SK-N-SH treated with all-trans-retinoic acid at 6 μM for 48 hours (cell line): ENCODE measurements around the gene CASTOR1.
A peak's percentile ranks its signal among the peaks of the same experiment; 100 is the strongest.

Experiments used
- ATAC-seq: fragments of 200-7000 bp; cut with Tn5 transposase; 3 replicates; pipeline ENCODE4 v1.9.1; 2020; ENCODE audit warnings: mild to moderate bottlenecking, moderate library complexity
- ARNTL ChIP-seq: fragments of 450-650 bp; formaldehyde crosslinking; IDR thresholded peaks from 2 replicates; pipeline ENCODE4 v1.5.0; 2020; ENCODE audit warnings: low read depth, mild to moderate bottlenecking, moderate library complexity, borderline replicate concordance
- CREB5 ChIP-seq: fragments of 250-450 bp; sonication (Bioruptor Pico); IDR thresholded peaks from 2 replicates; pipeline ENCODE4 v1.5.1; 2020; ENCODE audit warnings: low read depth, mild to moderate bottlenecking, moderate library complexity
- CSDC2 ChIP-seq: fragments of 250-450 bp; sonication (Bioruptor Pico); IDR thresholded peaks from 2 replicates; pipeline ENCODE4 v1.5.0; 2020; ENCODE audit warnings: mild to moderate bottlenecking, moderate library complexity
- CSRNP3 ChIP-seq: fragments of 250-450 bp; sonication (Bioruptor Pico); IDR thresholded peaks from 2 replicates; pipeline ENCODE4 v1.5.1; 2021; ENCODE audit warnings: mild to moderate bottlenecking, moderate library complexity
- ESRRG ChIP-seq: fragments of 250-450 bp; sonication (Bioruptor Pico); IDR thresholded peaks from 2 replicates; pipeline ENCODE4 v1.6.1; 2021; ENCODE audit warnings: mild to moderate bottlenecking
- GLIS3 ChIP-seq: fragments of 250-450 bp; sonication (Bioruptor Pico); IDR thresholded peaks from 2 replicates; pipeline ENCODE4 v1.5.0; 2020; ENCODE audit warnings: mild to moderate bottlenecking, moderate library complexity
- ISL1 ChIP-seq: fragments of 250-450 bp; sonication (Bioruptor Pico); IDR thresholded peaks from 2 replicates; pipeline ENCODE4 v2.1.2; 2022; ENCODE audit warnings: mild to moderate bottlenecking, moderate library complexity
- OSR1 ChIP-seq: fragments of 250-450 bp; sonication (Bioruptor Pico); IDR thresholded peaks from 2 replicates; pipeline ENCODE4 v1.8.0; 2022; ENCODE audit warnings: moderate library complexity, mild to moderate bottlenecking, inconsistent platforms
- POU6F1 ChIP-seq: fragments of 250-450 bp; sonication (Bioruptor Pico); IDR thresholded peaks from 2 replicates; pipeline ENCODE4 v1.8.0; 2021; ENCODE audit warnings: low read depth, mild to moderate bottlenecking, moderate library complexity, borderline replicate concordance
- PPARA ChIP-seq: fragments of 250-450 bp; sonication (Bioruptor Pico); IDR thresholded peaks from 2 replicates; pipeline ENCODE4 v1.5.0; 2020; ENCODE audit warnings: mild to moderate bottlenecking, borderline replicate concordance
- RARB ChIP-seq: fragments of 250-450 bp; sonication (Bioruptor Pico); IDR thresholded peaks from 2 replicates; pipeline ENCODE4 v1.8.0; 2021; ENCODE audit warnings: mild to moderate bottlenecking, moderate library complexity
- SNAI2 ChIP-seq: fragments of 250-450 bp; sonication (Bioruptor Pico); IDR thresholded peaks from 2 replicates; pipeline ENCODE4 v1.5.0; 2020; ENCODE audit warnings: mild to moderate bottlenecking, moderate library complexity
- TCF4 ChIP-seq: fragments of 250-450 bp; sonication (Bioruptor Pico); IDR thresholded peaks from 2 replicates; pipeline ENCODE4 v1.8.0; 2021; ENCODE audit warnings: mild to moderate bottlenecking, moderate library complexity, borderline replicate concordance
- TSHZ2 ChIP-seq: fragments of 250-450 bp; sonication (Bioruptor Pico); IDR thresholded peaks from 2 replicates; pipeline ENCODE4 v1.5.0; 2020; ENCODE audit warnings: mild to moderate bottlenecking, moderate library complexity
- ZC3H10 ChIP-seq: fragments of 250-450 bp; sonication (Bioruptor Pico); IDR thresholded peaks from 2 replicates; pipeline ENCODE4 v1.5.1; 2021; ENCODE audit warnings: mild to moderate bottlenecking, moderate library complexity
- ZNF565 ChIP-seq: fragments of 450-650 bp; formaldehyde crosslinking; conservative IDR thresholded peaks from 2 replicates; pipeline ENCODE4 v1.5.0; 2020; ENCODE audit warnings: low read depth, mild to moderate bottlenecking, moderate library complexity
- ZNF8 ChIP-seq: fragments of 450-650 bp; formaldehyde crosslinking; IDR thresholded peaks from 2 replicates; pipeline ENCODE4 v1.5.0; 2020; ENCODE audit warnings: mild to moderate bottlenecking, moderate library complexity

The CASTOR1 gene

GRCh38 chr22:30284172-30284571, 5.1 kb downstream of the CASTOR1 start:
- ATAC-seq, result no peak
- TF ChIP-seq SNAI2 (CRISPR knock-in tag) (no peak), ZNF565 (CRISPR knock-in tag) (no peak)

GRCh38 chr22:30283342-30283741, 6.0 kb downstream of the CASTOR1 start:
- TF ChIP-seq ISL1 (CRISPR knock-in tag) (no peak), CSDC2 (no peak), CREB5 (CRISPR knock-in tag) (no peak)
- ATAC-seq, result no peak

DNA sequence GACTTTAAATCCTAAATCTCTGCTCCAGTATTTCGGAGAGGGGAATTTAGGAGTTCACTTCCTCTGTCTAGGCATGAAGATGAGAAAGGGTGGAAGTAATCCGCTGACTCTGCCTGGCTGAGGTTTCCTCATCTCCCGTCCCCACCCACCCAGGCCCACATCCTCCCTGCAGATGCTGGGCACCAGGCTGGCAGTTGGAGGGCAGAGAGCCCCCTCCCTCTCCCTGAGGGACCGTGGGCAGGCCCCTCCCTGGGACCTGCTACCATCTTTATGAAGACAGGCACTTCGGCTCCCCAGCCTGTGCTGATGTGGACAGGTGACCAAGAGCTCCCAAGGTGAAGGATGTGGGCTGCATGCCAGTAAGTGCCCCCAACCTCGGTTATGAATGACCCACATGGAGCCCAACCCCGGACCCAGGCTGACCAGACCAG, 6.7 kb downstream of the CASTOR1 start:
- no peak for ATAC-seq
- TF ChIP-seq OSR1 (CRISPR knock-in tag), result no peak
- no peak for TF ChIP-seq ESRRG

GRCh38 chr22:30280505-30280904, 8.8 kb downstream of the CASTOR1 start:
- 0 out of 3 replicates have a peak, but pooled peaks have one; percentile 30 for ATAC-seq
- TF ChIP-seq SNAI2 (CRISPR knock-in tag), result no peak
- no peak for TF ChIP-seq CSRNP3 (CRISPR knock-in tag)

- TF ChIP-seq OSR1 (CRISPR knock-in tag), result no peak
- TF ChIP-seq ZNF8 (CRISPR knock-in tag), result no peak
- TF ChIP-seq CSRNP3 (CRISPR knock-in tag), result no peak
- TF ChIP-seq GLIS3 (CRISPR knock-in tag), result no peak
- no peak for TF ChIP-seq SNAI2 (CRISPR knock-in tag)
- TF ChIP-seq CSDC2, result no peak
- TF ChIP-seq TSHZ2 (CRISPR knock-in tag), result no peak
- no peak for ATAC-seq
These were observed 9.4 kb downstream of the CASTOR1 start for GRCh38 chr22:30279932-30280331.

GRCh38 chr22:30279046-30279788, 10.1 kb downstream of the CASTOR1 start:
- no peak for TF ChIP-seq PPARA (CRISPR knock-in tag)
- no peak for TF ChIP-seq TCF4 (CRISPR knock-in tag)
- TF ChIP-seq ZNF8 (CRISPR knock-in tag), result no peak
- TF ChIP-seq RARB (CRISPR knock-in tag), result no peak
- TF ChIP-seq CSDC2, result no peak
- no peak for TF ChIP-seq POU6F1 (CRISPR knock-in tag)
- TF ChIP-seq ARNTL, result no peak
- TF ChIP-seq ZC3H10 (CRISPR knock-in tag), result no peak
- TF ChIP-seq ZNF565 (CRISPR knock-in tag), result no peak
- no peak for ATAC-seq
